ENCODE results near the gene PSMD4. TPM values are rescaled to one million over a fixed set of nuclear protein-coding genes. Genes with fewer than 3 reads are reported as not detected.
A peak's percentile ranks its signal among the peaks of the same experiment; 100 is the strongest.
"Not testable (repeated sequence)": the region's sequence is repeated elsewhere in the genome, so short reads cannot be mapped to it uniquely, and the experiment has no call there.

The PSMD4 gene
- total RNA-seq (107 and 119 TPM in 2 replicates), polyA plus RNA-seq (161 and 168 TPM in 2 replicates)

DNA sequence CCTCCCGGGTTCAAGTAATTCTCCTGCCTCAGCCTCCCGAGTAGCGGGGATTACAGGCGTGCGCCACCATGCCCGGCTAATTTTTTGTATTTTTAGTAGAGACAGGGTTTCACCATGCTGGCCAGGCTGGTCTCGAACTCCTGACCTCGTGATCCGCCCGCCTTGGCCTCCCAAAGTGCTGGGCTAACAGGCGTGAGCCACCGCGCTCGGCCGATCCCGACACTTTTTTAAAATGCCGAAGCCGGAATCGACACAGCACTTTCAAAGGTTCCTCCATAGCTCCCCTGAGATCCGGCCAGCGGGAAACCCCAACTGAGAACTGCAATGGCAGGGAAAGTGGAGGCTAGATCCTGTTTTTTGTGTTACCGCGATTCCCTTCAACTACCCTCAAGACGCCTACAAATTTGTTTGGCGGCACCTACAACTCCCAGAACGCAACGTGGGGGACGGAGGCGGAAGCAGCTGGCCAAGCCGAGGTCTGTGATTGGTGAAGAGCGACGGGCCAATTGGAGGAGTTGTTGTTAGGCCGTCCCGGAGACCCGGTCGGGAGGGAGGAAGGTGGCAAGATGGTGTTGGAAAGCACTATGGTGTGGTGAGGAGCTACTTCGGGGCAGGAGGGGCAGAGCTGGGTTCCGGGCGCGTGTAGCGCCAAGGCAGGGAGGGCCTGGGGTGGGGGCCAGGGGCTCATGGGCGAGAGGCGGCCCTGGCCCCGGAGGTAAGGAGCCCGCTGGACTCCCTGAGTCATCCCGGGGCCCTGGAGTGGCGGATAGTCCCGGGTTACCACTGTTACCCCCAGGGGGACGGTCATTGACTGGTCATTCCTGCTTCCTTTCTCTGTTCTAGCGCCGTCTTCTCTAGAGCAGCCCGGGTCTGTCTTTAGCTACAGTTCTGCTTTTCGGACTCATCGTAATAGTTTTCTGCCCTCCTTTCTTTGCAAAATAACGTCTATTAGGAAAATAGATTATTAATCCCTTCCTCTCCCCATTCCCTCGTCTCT is at the start of gene PSMD4:
Gene PSMD4, plus strand, starts transcription at position 518 of the 997 bp plus-strand sequence. Its CDS starts 49 bp downstream, at position 567.
- Histone ChIP-seq H3K27ac (peak within 1 kb of the TSS; percentile 88), H3K4me3 (peak within 1 kb of the TSS; percentile 93), H3K4me2 (peak within 1 kb of the TSS; percentile 89), H3K27me3 (no peaks in the 10 kb centered on the region), H4K20me1 (ENCODE audit: insufficient read depth, poor library complexity, severe bottlenecking) (no peaks in the 10 kb centered on the region), H2AFZ (peak within 1 kb of the TSS; percentile 55), H3K9me3 (ENCODE audit: low read depth) (no peaks in the 10 kb centered on the region), H3K4me1 (ENCODE audit: insufficient read depth) (no peaks in the 10 kb centered on the region), H3K36me3 (replicated peaks; ENCODE audit: insufficient read depth, low read depth) (no peaks in the 10 kb centered on the region), H3K79me2 (peaks cover 47% of the 10 kb centered on the region), H3K9me2 (replicated peaks; ENCODE audit: insufficient read depth) (no peaks in the 10 kb centered on the region)
- WGBS (ENCODE audit: low lambda C conversion rate, missing lambda C conversion rate) = 32% methylated on average over 56 of the region's 56 CpGs
- TF ChIP-seq, protein P1, sequence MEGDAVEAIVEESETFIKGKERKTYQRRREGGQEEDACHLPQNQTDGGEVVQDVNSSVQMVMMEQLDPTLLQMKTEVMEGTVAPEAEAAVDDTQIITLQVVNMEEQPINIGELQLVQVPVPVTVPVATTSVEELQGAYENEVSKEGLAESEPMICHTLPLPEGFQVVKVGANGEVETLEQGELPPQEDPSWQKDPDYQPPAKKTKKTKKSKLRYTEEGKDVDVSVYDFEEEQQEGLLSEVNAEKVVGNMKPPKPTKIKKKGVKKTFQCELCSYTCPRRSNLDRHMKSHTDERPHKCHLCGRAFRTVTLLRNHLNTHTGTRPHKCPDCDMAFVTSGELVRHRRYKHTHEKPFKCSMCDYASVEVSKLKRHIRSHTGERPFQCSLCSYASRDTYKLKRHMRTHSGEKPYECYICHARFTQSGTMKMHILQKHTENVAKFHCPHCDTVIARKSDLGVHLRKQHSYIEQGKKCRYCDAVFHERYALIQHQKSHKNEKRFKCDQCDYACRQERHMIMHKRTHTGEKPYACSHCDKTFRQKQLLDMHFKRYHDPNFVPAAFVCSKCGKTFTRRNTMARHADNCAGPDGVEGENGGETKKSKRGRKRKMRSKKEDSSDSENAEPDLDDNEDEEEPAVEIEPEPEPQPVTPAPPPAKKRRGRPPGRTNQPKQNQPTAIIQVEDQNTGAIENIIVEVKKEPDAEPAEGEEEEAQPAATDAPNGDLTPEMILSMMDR (IDR thresholded peaks at IDR 0.05; ENCODE audit: poor library complexity) = no peak
- TF ChIP-seq EZH2 (IDR thresholded peaks at IDR 0.05; ENCODE audit: borderline replicate concordance) = no peak
- no peak for TF ChIP-seq EZH2phosphoT487 (IDR thresholded peaks at IDR 0.05; ENCODE audit: low read depth, severe bottlenecking, unreplicated experiment)
- peak; percentile 96 for DNase-seq (ENCODE audit: low spot score)

DNA sequence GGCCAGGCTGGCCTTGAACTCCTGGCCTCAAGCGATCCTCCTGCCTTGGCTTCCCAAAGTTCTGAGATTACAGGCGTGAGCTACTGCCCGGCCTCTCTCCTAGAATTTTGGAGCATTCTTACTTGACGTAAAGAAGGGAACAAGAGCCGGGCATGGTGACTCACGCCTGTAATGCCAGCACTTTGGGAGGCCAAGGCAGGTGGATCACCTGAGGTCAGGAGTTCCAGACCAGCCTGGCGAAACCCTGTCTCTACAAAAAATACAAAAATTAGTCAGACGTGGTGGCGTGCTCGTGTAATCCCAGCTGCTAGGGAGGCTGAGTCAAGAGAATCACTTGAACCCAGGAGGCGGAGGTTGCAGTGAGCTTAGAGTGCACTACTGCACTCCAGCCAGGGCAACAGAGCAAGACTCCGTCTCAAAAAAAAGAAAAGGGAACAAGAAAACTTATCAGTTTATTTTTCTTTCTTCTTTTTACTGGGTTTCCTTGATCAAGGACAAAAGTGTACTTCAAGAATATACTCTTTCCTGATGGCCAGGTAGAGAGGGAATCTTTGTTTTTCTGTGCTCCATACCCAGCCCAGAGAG is 49.1 kb upstream of the PSMD4 start:
- H3K4me2 ChIP-seq; H3K36me3 ChIP-seq (replicated peaks; ENCODE audit: insufficient read depth, low read depth); DNase-seq (ENCODE audit: low spot score); H3K4me3 ChIP-seq; H3K9me3 ChIP-seq (ENCODE audit: low read depth); H3K27ac ChIP-seq; H3K9me2 ChIP-seq (replicated peaks; ENCODE audit: insufficient read depth); H3K27me3 ChIP-seq; H3K4me1 ChIP-seq (ENCODE audit: insufficient read depth); H2AFZ ChIP-seq: not testable (repeated sequence)
- Histone ChIP-seq H4K20me1 (ENCODE audit: insufficient read depth, poor library complexity, severe bottlenecking) (peaks cover 77% of the 10 kb centered on the region), H3K79me2 (peaks cover 100% of the 10 kb centered on the region)
- WGBS (ENCODE audit: low lambda C conversion rate, missing lambda C conversion rate) = 94% methylated on average over 12 of the region's 12 CpGs

DNA sequence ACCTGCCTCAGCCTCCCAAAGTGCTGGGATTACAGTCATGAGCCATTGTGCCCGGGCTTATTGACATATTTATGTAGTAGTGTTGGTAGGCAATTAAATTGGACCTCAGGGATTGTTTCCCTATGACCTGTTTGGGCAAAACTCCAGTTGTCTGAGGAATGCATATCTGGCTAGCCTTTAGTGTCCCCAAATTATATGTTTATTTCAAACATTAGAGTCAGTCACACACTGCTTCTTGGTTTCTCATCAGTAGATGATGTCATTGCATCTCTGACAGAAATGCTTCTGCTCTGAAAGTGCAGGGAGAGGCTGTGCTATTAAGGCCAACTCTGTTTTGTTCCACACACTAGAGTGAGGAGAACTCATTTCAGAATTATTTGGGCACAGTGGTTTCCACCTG is 43.7 kb upstream of the PSMD4 start:
- Histone ChIP-seq H3K27me3 (no peaks in the 10 kb centered on the region), H3K4me1 (ENCODE audit: insufficient read depth) (no peaks in the 10 kb centered on the region), H3K4me3 (no peak overlapping the region), H3K9me2 (replicated peaks; ENCODE audit: insufficient read depth) (no peaks in the 10 kb centered on the region), H3K79me2 (peaks cover 99% of the 10 kb centered on the region), H2AFZ (no peak overlapping the region), H3K9me3 (ENCODE audit: low read depth) (no peaks in the 10 kb centered on the region), H3K36me3 (replicated peaks; ENCODE audit: insufficient read depth, low read depth) (no peaks in the 10 kb centered on the region), H3K4me2 (no peak overlapping the region), H3K27ac (no peak overlapping the region), H4K20me1 (ENCODE audit: insufficient read depth, poor library complexity, severe bottlenecking) (peaks cover 71% of the 10 kb centered on the region)
- no peak for DNase-seq (ENCODE audit: low spot score)
- TF ChIP-seq, protein P1 (IDR thresholded peaks at IDR 0.05; ENCODE audit: poor library complexity) = no peak
- TF ChIP-seq EZH2phosphoT487 (IDR thresholded peaks at IDR 0.05; ENCODE audit: low read depth, severe bottlenecking, unreplicated experiment) = no peak
- no peak for TF ChIP-seq EZH2 (IDR thresholded peaks at IDR 0.05; ENCODE audit: borderline replicate concordance)
- WGBS (ENCODE audit: low lambda C conversion rate, missing lambda C conversion rate) = 86% methylated on average over 1 of the region's 1 CpG
